ENCODE measurements around the gene SPACA6.

SPACA6 gene

DNA sequence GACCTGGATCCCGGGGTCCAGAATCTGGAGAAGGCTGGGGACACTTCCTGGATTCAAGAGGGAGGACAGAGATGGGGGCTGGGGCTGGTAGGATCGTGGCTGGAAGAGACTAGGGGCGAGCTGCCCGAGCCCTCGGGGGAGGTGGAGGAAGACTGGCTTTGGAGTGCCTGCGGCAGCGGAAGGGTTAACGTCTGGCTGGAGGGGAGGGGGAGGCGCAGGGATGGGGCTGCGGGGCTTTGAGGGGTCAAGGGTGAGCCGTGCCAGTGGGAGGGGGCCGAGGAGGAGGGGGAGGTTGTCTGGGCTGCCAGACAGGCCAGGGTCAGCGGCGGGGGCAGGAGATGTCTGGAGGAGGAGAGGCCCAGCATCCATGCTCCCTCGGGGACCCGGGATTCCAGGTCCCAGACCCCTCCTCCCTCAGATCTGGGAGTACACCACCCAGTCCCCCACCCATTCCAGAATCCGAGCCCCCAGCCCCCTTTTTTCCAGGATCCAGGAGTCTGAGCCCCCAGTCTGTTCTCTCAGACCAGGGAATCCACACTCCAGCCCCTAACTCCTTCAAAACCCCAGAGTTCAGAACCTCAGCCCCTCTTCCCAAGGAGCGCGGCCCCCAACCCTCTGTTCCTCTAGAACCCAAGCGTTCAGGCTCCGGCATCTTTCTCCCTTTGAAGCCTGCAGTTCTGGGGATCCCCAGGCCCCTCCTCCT lies 3.2 kb upstream of the SPACA6 start:
- peak; percentile 42 for DNase-seq

DNA sequence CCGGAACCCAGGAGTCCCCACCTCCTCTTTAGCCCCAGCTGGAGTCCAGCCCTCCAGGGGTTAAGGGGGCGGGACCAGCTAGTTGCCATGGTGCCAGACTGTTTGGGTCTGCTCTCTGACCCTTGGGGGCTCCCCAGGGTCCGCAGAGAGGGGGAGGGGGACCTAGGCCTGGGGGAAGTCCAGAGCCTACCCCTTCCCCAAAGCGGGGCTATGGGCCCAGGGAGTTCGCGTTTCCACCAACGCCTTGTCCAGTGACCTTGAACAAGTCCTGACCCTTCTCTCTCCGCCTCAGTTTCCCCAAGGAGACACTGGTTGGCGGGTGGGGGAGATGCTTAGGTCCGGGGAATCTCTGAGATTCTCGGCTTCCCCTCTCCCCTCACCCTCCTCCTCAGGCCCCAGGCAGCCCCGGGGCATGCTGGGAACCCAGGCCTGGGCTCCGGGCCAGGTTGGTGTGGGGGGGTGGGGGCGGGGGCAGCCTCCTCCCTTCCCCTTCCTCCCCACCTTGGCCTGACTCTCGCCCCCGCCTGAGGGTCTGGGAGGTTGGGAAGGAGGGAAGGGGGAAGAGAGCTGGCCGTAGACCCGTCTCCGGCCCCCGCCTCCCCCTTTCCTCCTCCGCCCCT lies 2.6 kb upstream of the SPACA6 start:
- DNase-seq = peak; percentile 88

DNA sequence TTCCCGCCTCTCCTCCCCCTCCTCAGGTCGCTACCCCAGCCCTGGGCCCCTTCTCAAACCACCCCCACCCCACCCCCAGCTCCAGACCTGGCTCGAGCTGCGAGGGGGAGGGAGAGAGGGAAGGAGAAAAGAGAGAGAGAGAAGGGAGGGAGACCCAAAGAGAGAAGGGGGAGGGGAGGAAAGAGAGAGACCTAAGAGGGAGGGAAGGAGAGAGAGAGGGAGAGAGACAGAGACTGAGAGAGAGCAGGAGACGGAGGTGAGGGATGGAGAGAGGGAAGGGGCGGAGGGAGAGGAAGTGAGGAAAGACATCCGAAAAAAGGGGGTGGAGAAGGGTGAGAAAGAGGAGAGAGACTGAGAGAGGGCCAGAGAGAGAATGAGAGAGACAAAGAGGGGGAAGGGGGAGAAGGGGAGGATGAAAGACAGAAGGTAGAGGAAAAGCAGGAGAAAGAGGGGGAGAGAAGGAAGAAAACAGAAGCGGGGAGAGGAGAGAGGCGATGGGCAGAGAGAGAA lies 2.0 kb upstream of the SPACA6 start:
- peak; percentile 68 for DNase-seq

DNA sequence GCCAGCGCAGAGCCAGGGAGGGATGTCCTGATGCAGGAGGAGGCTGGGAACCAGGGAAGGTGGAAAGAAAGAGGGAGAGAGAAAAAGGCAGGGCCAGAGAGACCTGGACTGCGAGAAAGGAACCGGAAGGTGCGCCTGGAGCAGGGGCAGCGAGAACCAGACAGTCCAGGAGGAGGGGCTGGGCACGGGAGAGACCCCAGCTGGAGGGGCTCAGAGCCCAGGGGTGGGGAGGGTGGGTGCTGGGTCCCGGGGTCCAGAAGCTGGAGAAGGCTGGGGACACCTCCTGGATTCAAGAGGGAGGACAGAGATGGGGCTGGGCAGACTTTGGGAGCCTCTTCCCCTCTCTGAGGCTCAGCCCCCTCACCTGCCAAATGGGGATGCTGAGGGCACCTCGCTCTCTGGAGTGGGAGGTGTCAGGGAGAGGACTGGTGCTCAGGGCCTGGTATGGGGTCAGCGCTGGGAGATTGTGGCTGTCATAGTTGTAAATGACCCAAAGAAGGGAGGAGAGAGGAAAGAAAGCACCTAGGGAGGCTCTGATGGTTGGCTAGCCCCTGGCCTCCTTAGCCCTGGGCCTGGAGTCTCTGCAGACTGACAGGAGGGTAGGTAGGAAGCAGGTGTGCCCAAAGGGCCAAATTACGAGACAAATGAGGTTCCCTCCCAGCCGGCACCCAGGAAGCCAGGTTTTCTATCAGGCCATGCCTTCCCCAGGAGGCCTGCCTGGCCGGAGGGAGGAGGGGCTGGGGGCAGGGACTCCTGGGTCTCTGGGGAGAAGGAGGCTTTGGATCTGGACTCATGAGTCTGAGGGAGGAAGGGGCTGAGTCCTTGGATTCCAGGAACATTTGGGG lies 1.3 kb upstream of the SPACA6 start:
- DNase-seq = no peak

DNA sequence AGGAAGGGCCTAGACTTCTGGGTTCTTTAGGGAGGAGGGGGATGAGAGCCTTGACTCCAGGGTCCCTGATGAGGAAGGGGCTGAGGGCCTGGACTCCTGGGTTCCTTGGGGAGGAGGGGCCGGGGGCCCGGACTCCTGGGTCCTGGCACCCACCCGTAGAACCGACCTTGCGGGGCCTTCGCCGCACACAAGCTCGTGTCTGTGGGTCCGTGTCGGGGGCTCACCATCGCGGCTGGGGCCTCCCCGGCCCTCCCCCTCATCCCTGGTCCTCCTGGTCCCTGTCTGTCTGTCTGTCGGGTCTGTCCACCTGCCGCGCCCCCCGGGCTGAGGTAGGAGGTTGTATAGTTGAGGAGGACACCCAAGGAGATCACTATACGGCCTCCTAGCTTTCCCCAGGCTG lies 662 bp upstream of the SPACA6 start:
- no peak for DNase-seq

DNA sequence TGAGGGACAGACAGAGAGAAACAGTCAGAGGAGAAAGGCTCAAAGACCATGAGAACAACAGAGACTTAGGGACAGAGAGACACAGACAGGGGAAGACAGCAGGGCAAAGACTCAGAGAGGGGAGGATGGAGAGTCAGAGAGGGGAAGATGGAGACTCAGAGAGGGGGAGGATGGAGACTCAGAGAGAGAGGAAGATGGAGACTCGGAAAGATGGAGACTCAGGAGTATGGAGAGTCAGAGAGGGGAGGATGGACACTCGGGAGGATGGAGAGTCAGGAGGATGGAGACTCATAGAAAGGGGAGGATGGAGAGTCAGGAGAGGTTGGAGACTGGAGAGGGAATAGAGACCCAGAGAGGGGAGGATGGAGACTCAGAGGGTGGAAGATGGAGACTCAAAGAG lies 689 bp downstream of the SPACA6 start:
- DNase-seq = no peak

DNA sequence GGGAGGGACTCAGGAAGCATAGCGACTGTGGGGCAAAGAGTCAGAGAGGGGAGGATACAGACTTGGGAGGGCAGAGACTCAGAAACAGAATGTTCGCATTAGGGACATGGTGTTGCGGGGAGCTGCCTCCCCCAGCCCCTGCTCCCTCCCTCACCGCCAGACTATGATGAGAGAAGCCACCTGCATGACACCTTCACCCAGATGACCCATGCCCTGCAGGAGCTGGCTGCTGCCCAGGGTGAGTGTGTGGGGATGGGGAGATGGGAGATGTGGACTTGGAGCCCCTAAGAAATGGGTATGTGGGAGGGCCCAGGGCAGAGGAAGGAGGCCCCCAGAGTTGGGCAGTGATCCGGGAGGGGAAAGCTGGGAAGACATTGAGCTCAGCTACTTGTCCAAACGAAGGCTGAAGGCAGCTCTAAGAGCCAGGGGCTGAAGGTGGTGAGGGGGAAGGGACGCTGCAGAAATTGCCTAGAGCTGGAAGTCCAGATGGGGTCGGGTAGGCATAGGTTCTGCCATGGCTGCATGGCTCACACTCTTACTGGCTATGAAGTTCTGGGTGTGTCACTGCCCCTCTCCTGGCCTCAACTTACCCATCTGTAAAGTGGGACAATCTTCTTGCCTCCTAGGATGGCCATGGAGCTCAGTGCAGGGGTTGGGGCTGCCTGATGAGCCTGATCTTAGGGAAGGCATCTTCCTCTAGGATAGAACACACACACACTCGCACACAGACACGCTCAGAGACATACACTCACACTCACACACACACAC lies 1.4 kb downstream of the SPACA6 start:
- no peak for DNase-seq

DNA sequence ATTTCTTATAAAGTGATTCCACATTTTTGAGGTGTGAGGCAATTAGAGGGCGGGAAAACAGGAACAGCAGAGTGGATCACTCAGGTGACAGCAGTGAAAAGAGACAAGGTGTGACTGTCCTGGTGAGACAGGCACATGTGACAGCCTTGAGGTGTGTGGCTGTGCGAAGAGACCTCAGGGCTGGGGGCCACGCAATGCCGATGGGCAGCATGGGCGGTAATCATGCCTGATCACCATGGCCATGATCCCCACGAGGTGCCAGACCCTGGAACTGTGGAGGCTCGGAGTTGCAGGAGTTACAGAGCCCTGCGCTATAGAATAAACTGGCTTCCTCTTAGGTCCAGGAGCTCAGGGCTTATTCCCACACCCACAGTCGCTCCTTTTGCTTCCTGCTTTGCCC lies 2.0 kb downstream of the SPACA6 start:
- no peak for DNase-seq

DNA sequence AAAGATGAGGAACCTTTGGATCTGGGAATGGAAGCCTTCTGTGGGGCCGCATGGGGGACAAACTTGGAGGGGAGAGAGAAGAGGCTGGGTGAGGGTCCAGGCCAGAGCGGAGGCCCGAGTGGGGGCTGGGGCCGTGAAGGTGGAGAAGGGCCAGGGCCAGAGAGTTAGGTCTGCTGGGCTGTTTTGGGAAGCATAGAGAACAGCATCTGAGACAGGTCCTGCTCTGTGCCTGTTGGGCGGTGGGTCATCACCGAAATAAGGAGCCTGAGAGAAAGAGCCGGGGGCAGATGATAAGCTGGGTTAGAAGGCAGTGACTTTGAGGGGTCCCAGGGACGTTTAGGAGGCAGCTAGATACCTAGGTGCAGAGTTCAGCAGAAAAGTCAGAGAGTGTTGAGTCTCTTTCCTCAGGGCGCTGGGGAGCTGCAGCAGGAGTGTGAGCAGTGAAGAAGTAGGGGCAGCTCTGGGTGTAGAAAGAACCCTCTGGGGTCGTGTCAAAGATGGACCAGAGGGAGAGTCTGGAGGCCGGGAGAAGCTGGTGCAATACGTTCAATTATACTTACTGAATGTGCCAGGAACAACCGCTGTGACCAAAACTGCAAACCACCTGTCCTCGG lies 2.7 kb downstream of the SPACA6 start:
- no peak for DNase-seq

DNA sequence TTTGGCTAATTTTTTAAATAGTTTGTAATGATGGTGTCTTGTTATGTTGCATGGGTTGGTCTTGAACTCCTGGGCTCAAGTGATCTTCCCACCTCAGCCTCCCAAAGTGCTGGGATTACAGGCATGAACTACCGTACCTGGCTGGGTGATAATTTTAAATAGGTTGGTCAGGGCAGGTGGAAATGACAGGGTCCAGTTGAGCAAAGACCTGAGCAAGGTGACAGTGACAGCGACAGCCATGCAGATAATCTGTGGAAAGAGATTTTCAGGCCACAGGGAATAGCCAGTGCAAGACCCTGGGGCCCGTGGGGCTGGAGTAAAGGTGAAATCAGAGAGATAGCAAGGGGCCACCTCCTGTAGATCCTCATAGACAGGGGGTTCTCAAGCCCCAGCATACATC lies 3.5 kb downstream of the SPACA6 start:
- DNase-seq = no peak

DNA sequence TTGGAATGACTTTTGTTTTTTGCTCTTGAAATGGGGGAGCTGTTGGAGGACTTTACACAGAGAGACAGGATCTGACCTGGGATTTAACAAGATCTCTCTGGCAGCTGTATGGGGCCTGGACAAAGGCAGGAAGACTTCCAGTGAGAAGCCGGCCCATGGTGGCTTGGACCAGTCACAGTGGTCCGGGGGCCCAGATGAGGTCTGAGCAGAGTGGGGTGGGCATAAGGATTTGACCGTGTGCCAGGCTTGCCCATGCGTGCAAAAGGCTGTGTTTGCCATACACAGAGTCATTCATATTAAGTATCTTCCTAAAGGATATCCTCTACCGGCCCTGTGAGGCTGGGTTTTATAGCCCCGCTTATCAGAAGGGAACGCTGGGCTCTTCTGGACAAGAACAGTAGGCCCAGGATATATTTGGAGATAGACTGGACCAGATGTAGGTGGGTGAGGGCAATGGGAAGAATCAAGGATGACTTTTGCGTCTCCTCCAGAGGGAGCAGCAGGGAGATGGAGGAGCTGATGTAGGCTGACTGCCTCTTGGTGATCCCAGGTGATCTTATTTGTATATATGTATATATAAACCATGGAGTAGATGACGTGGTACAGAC lies 4.1 kb downstream of the SPACA6 start:
- DNase-seq = no peak

DNA sequence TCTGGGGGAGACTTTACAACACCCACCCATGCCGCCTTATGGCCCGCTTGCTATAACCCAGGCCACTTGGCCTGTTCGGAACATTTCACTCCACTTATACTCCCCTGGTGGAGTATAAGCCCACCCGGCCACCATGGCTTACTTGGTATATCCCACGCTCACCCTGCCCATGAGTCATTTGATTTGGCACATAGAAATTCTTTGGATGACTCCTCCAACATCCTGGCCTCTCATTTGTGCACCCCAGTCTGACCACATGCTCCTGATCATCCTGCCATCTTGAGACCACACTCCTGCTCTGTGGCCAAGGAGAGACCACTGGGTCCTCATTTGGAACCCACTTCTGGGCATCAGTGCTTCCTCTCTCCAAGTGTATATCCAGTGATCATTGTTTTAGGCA lies 5.2 kb downstream of the SPACA6 start:
- DNase-seq = peak; percentile 32

DNA sequence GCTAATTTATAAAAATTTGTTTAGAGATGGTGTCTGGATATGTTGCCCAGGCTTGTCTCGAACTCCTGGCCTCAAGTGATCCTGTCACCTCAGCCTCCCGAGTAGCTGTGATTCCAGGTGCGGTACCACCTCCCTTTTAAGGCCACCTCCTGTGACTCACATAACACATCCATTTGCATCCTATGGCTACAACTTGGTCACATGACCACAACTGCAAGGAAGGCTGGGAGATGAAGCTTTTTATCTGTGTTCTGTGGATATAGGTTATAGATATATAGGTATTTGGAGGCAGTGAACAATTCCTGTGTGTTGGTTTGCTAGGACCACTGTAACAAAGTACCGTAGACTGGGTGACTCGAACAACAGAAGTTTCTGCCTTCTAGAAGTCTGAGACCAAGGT lies 6.0 kb downstream of the SPACA6 start:
- DNase-seq = no peak

DNA sequence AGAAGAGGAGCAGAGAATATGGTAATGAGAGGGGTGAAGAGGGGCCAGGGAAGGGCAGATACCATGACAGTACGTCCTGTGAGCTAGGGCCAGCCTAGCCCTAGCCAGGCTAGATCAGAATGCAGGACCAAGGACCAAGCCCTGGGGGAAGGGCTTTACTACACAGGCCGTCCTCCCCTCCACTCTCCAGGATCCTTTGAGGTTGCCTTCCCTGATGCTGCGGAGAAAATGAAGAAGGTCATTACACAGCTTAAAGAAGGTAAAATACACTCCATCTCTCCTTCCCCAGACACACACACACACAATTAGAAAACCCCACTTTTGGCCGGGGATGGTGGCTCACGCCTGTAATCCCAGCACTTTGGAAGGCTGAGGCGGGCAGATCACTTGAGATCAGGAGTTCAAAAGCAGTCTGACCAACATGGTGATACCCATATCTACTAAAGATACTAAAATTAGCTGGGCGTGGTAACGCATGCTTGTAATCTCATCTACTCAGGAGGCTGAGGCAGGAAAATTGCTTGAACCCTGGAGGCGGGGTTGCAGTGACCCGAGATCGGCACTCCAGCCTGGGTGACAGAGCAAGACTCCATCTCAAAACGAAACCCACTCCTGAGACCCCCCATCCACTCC lies 8.5 kb downstream of the SPACA6 start:
- DNase-seq = no peak

DNA sequence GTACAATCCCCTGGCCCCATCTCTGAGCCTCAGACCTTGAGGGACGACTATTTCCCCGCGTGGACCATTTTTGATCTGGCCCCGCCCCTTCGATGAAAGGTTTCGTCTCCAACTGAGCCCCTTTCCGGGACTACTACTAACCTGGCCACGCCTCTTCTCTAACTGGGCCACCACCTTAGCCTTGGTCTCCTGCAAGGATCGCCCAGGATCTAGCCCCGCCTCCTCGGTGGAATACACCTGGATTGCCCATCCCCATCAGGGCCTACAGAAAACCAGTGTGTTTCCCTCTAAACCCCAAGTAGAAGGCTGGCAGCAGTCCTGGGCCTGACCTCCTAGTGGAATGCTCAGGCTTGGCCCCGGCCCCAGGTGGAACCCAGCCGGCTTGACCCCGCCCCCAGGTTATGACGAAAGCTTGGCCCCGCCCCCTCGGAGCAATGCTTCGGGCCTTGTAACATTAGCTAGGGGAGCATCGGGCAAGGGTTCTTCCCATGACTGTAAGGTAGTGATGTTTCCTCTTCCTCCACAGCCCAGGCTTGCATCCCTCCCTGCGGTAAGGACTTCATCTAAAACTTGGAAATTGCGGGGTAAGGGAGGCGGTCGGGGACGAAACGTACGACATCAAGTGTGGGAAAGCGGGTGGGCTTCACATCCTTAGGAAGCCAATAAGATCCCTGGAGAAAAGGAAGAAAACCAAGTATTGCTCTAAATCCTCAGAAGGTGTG lies 9.1 kb downstream of the SPACA6 start:
- peak; percentile 44 for DNase-seq

DNA sequence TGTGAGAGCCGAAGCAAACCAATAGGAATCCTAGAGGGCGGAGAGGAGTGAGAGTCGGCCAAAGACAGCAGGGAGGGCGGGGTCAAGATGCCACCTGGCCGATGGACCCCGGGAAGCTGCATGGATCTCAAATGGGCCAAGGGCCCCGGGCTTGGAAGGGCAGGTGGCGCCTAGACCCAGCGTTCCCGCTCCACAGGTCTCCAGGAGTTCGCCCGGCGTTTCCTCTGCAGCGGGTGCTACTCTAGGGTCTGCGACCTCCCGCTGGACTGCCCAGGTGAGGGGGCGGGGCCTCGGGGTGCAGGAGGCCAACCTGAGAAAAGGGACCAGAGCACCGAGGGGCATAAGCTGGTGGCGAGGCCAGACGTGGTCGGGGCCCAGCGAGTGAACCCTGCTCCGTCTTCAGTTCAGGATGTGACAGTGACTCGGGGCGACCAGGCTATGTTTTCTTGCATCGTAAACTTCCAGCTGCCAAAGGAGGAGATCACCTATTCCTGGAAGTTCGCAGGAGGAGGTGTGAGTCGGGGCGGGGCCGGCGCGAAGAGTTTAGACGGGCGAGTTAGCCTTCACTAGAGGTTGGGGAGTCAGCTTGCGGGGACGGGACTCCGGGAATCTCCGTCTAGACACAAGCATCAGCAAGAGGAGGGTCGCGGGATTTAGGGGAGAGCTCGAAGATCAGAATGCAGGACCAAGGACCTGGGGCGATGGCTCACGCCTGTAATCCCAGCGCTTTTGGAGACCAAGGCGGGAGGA lies 9.9 kb downstream of the SPACA6 start:
- DNase-seq = no peak

DNA sequence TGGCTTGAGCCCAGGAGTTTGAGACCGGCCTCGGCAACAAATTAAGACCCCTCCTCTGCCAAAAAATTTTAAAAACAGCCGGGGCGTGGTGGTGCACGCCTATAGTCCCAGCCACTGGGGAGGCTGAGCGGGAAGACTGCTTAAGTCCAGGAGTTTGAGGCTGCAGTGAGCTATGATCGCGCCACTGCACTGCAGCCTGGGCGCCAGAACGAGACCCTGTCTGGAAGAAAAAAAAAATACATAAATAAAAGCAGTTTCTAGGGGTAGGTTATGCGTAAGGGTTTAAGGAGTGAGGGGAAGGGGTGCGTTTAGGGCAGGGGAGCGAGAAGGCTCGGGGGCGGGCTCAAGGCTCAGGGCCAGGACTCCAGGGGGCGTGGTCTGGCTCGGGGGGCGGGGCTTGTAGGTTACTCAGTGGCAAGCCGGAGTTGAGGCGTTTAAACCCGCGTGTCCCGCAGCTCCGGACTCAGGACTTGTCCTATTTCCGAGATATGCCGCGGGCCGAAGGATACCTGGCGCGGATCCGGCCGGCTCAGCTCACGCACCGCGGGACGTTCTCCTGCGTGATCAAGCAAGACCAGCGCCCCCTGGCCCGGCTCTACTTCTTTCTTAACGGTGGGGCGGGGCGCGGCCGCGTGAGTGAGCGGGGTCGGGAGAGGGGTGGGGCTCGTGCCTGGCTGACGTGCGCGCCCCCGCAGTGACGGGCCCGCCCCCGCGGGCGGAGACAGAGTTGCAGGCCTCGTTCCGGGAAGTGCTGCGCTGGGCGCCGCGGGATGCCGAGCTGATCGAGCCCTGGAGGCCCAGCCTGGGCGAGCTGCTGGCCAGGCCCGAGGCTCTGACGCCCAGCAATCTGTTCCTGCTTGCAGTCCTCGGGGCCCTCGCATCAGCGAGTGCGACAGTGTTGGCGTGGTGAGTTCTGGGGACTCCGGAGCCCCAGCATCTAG lies 10.7 kb downstream of the SPACA6 start:
- DNase-seq = peak; percentile 95

DNA sequence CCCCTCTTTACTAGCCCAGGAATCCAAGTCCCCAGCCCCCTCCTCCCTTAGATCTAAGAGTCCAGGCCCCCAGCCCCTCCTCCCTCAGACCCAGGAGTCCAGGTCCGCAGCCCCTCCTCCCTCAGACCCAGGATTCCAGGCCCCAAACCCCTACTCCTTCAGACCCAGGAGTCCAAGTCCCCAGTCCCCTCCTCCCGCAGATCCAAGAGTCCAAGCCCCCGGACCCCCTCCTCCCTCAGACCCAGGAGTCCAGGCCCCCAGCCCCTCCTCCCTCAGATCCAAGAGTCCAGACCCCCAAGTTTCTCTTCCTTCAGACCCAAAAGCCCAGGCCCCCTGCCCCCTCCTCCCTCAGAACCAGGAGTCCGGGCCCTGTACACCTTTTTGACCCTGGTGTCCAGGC lies 11.5 kb downstream of the SPACA6 start:
- DNase-seq = no peak

DNA sequence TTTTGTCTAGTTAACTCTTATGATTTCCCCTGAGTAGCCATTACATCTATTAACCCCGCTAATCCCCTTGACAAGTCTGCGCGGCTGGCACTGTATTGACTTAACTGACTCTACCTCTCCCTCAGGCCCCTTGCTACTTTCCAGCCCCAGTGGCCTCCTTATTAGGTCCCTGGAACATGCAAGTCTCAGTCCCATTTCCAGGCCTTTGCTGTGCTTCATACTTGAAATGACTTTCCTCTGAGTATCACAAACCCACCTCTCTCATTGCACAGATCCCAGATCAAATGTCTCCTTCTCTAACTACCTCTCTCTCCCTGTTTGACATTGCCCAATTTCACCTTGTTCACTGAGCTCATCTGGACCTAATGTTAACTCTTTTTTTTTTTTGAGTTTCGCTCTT lies 13.2 kb downstream of the SPACA6 start:
- no peak for DNase-seq

Data from fibroblast of skin of scalp (primary cell).